ENCODE data around the gene APBB2.
"Not testable (repeated sequence)": the region's sequence is repeated elsewhere in the genome, so short reads cannot be mapped to it uniquely, and the experiment has no call there.

APBB2 gene

DNA sequence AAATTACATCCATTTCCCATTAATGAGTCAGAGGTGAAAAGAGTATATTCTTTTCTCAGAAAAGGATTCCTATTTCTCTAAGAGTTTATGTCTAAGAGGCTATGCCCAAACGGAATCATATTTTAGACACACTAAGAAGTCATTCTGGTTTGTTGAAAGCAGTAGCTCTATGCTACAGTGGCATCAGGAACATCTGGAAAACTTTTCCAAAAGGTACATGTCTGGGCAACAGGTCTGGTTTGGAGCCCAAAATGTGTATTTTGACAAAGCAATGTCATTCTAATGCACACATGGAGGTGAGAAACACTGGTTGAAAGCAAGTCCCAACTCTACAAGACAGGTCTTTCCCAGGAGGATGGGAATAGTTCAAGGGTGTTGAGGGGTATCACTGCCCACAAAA, 56.1 kb downstream of the APBB2 start:
- DNase-seq (ENCODE audit: low read depth in 3 of 3) = no peak

DNA sequence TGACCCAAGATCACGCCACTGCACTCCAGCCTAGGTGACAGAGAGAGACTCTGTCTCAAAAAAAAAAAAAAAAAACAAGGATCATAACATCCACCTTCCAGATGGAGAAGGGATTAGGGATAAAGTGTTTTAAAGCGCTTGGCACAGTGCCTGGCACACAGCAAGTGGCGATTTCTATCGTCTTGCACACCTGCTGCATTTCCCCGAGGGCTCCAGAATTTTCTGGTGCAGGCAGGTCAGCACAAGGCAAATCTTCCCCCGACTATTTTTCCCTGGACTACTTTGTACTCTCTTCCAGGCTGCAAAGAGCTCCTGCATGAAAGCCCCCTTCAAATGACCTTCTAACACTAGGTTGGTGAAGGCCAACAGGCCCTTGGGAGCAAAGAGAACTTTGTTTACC, 57.3 kb downstream of the APBB2 start:
- no peak for DNase-seq (ENCODE audit: low read depth in 3 of 3)

DNA sequence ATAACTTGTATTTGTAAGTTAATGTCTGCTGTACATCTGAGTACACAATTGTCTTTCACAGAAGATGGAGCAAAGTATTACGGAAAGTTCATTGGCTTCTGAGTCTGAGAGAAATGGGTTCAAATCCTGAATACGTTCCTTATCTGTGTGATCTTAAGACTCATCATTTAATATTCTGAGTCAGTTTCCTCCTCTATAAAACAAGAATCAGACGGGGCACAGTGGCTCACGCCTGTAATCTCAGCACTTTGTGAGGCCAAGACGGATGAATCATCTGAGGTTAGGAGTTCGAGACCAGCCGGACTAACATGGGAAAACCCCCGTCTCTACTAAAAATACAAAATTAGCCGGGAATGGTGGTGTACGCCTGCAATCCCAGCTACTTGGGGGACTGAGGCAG, 57.8 kb downstream of the APBB2 start:
- no peak for DNase-seq (ENCODE audit: low read depth in 3 of 3)

DNA sequence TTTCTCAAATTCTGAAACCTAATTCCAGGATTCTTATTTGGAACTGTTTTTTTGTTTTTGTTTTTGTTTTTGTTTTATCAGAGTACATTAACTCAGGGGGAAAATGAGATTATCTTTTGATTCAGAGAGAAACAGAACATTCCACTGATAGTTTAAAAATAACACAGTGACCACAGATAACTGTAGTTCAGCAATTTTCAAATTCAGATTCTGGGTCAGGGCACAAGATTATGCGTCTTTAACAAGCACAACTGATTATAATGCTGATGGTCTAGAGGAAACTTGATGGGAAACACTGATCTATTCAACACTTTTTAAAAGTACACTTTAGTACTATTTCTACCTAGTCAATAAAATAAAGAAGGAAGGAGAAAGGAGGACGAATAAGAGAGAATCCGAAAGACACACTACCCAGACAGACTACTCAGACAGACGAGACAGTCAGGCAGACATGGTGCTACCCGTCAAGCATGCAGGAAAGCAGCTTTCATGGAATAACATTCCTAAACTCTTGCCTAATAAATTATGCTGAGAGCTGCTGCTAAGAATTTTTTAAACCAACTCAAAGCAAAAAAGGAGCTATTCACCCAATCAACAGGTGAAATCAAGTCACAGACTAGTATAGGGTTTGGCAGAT, 59.0 kb downstream of the APBB2 start:
- no peak for DNase-seq (ENCODE audit: low read depth in 3 of 3)

DNA sequence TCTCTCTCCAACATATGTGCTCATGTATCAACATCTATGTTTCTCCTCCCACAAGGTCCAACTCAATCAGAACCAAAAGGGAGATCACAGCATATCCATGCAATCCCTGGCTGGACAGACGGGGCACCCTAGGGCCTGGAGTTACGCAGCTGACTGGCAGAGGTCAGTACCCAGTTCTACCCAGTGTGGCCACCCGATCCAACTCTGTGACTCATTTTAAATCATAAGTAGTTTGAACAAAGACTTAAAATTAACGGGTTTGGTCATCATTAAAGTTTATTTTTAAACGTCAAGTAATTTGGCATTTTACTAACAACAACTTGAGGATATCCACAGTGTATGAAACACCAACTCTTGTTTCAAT, 59.5 kb downstream of the APBB2 start:
- DNase-seq (ENCODE audit: low read depth in 3 of 3) = no peak

DNA sequence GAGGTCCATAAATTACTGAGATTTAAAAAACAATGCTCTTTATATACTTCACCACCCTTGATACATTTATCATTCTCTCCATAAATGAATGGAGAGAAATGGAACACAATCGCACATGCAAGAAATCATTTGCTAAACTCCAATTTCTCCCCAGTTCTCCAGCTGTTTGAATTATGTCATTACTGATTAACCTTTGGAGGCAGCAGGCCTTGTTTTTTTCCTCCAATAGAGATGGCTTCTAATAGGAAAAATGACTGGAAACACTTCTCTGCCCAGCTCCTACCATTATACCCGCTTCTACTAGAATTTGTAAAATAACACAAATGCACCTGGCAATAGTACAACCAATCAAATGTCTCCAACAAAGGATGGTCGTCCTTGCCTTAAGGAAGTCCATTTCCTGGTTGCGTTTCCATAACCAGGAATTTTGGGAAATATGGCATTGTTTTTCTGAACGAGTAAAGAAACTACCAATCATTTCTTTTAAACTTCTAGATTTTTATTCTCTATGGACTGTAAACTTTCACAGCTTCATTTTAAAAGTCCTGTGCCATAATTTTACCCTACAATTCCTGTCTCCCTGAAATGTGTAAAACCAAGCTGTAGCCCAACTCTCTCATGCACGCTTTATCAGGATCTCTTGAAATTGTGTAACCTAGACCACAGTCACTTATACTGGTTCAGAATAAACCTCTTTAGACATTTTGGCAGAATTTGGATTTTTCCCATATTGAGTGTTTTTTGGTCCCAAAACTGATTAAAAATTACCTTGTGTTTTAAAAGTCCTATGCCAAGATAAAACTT, 60.1 kb downstream of the APBB2 start:
- DNase-seq (ENCODE audit: low read depth in 3 of 3) = no peak

DNA sequence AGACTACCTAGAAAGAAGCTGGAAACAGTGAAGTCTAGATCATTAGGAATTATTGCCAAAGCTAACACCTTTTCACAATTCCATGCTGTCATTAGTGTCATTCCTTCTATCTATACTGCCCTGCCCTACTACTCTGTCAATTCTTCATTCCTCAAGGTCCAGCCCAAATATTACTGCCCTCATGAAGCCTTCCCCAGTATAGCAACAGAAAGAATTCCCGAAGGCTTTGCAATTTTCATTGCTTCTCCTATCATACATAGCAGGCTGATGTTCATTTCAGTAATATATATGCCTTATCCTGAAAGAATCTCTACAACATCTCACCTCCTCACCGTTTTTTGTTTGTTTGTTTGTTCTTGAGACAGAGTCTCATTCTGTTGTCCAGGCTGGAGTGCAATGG, 63.9 kb downstream of the APBB2 start:
- DNase-seq (ENCODE audit: low read depth in 3 of 3) = no peak

DNA sequence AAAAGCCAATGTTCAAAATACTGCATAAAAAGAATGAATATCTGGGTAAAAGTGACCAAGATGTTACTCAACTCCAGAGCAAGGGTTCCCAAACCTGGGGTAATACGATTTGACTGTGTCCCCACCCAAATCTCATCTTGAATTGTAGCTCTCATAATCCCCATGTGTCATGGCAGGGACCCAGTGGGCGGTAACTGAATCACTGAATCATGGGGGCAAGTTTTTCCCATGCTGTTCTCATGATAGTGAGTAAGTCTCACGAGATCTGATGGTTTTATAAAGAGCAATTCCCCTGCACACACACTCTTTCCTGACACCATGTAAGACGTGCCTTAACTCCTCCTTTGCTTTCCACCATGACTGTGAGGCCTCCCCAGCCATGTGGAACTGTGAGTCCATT, 64.8 kb downstream of the APBB2 start:
- not testable (repeated sequence) for DNase-seq (ENCODE audit: low read depth in 3 of 3)

DNA sequence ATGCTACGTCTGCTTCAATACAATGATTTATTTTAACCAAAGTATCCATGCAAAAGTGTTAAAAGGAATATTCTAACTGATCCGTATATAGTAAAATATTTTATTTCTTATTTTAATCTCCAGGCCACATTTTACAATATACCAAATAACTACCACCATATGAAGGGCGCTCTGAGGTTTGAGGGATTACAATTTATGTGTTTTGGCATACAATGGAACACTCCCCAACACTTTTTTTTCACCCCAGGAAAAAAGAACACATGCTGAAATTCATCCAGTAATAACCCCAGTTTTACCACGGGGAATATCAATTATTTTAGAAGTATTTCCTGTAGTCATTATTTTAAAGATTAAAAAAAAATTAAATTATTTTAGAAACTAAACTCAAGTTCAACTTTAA, 65.4 kb downstream of the APBB2 start:
- no peak for DNase-seq (ENCODE audit: low read depth in 3 of 3)

DNA sequence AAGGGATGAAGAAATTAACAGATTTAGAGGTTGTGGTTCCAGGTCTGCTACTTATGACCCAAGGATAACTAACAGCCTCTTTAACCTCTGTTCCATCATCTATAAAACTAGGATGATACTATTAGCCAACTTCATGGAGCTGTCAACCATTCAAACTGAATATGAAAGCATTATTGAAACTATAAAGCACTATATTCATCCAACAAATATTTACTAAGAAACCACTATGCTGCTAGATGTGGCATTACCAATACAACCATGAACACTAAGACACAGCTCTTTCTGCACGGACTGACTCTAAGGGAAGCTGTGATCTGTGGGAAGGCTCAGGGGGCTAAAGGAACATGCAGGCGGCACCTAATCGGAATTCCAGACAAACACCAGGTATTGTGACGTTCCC, 66.0 kb downstream of the APBB2 start:
- no peak for DNase-seq (ENCODE audit: low read depth in 3 of 3)

DNA sequence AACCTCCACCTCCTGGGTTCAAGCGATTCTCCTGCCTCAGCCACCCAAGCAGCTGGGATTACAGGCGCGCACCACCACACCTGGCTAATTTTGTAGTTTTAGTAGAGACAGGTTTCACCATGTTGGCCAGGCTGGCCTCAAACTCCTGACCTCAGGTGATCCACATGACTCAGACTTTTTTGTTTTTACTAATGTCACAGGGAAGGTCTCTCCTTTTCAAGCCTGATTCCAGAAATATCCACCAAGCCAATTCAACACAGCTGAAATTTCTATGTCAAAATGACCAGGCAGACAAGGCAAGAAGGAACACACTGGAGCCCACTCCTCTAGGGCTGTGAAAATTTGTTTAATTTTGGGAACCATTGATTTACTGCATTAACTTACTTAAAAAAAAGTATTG, 66.8 kb downstream of the APBB2 start:
- not testable (repeated sequence) for DNase-seq (ENCODE audit: low read depth in 3 of 3)

DNA sequence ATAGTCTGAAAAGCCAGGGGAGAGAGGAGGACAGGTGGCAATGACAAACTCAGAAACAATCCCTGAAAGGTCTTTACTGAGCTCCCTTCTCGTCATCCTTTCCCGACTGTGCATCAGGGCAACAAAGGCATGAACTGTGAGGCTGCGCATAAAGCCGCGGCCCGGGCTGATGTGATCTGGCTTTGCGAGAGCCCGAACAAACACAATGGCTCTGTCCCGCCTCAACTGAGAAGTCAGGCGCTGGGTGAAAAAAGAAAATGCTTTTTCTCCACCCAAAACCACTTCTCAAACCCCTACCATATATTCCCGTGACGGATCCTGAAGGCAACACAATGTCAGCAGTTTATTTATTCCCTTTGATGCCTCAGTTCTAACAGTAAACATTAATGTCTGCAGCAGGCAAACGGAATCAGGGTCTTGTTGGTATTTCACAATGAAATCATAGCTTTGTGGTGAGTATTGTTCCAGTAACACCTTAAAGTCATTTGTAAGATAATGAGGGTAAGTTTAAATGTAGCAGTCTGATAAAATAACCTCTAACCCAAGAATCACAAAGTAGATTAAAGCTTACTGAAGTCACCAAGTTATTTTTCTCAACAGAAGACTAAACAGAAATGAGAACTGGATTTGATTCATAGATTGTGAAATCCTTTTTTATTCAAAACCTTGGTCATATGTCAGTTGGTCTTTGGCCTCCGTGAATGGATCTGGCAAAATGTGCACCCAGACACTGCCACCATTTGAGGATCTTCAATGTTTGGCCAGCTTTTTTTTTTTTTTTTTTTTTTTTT, 67.4 kb downstream of the APBB2 start:
- DNase-seq (ENCODE audit: low read depth in 3 of 3) = no peak

DNA sequence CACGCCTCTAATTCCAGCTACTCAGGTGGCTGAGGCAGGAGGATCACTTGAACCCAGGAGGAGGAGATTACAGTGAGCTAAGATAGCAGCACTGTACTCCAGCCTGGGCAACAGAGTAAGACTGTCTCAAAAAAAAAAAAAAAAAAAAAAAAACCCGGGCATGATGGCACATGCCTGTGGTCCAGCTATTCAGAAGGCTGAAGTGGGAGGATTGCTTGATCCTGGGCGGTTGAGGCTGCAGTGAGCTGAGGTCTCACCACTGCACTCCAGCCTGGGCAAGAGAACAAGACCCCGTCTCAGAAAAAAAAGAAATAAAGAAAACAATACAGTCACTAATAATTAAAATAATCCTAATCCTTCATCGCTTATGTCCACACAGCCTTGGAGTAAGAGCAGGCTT, 68.1 kb downstream of the APBB2 start:
- DNase-seq (ENCODE audit: low read depth in 3 of 3) = no peak

DNA sequence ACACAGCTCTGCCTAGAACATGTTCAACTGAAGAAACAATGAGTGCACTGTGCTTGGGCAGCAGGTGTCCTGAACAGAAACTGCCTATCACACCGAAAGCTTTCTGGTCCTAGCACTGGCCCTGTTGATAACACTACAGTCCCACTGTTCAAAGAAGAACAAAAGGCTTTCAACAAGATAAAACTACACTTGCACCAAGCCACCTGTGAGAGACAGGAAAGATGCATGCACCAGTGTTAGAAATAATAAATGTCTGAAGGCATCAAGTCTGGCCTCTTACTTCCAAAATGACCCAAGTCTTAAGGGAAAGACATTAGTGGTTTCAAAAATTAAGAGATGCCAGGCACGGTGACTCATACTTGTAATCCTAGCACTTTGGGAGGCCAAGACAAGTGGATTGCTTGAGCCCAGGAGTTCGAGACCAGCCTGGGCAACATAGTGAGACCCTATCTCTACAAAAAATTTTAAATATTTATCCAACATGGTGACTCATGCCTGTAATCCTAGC, 68.7 kb downstream of the APBB2 start:
- DNase-seq (ENCODE audit: low read depth in 3 of 3) = no peak

DNA sequence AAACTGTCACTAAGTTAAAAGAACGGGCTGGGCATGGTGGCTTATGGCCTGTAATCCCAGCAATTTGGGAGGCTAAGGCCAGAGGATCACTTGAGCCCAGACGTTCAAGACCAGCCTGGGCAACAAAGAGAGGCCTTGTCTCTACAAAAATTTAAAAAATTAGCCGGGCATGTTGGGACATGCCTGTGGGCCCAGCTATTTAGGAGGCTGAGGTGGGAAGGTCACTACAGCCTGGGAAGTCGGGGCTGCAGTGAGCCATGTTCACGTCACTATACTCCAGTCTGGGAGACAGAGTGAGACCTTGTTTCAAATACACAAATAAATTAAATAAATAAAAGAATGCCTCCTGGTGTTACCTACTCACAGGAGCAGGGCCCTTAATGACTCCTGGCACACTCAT, 69.5 kb downstream of the APBB2 start:
- no peak for DNase-seq (ENCODE audit: low read depth in 3 of 3)

DNA sequence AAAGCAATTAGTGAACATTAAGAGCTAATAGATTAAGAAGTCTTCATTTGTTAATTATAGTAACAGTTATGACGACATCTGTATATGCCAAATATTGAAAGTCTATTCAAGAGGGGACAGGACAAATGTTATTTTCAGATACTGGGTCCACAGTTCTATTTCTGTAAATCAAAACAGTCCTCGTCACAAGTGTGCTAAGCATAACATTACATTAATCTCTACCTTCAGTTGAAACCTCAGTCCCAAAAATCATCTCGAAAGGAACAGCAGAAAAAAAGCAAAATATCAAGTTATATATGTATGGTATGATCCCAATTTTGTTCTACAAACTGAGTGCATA, 70.3 kb downstream of the APBB2 start:
- DNase-seq (ENCODE audit: low read depth in 3 of 3) = no peak

DNA sequence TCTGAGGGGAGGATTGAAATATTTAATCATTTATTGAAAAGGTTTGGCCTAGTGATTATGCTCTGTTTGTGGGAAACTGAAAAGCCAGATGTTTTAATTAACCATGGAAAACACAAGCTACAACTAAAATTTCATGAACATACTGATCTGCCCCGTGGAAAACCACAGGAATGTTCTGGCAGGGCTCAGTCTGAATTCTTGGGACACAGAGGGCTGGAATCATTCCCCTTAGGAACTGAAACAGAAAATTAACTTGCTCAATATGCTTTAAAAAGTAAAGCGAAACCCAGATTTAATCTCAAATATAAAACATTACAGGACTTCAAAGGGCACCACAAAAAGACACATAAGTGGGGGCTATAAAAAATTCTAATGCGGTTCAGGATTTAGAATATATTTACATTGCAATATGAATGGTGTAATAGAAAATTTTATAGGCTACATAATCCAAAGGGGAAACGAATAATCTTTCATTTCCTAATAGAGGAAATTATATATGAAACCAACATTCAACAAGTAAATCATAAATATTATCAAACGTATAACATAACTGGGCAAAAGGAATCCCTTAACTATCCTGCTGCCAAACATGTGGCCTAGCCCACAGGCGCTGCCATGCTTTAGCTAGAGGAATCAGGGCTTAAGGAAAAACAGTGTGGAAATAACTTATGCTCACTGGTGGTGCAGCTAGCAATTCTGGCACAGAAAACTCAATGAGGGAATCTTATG, 70.9 kb downstream of the APBB2 start:
- DNase-seq (ENCODE audit: low read depth in 3 of 3) = no peak

DNA sequence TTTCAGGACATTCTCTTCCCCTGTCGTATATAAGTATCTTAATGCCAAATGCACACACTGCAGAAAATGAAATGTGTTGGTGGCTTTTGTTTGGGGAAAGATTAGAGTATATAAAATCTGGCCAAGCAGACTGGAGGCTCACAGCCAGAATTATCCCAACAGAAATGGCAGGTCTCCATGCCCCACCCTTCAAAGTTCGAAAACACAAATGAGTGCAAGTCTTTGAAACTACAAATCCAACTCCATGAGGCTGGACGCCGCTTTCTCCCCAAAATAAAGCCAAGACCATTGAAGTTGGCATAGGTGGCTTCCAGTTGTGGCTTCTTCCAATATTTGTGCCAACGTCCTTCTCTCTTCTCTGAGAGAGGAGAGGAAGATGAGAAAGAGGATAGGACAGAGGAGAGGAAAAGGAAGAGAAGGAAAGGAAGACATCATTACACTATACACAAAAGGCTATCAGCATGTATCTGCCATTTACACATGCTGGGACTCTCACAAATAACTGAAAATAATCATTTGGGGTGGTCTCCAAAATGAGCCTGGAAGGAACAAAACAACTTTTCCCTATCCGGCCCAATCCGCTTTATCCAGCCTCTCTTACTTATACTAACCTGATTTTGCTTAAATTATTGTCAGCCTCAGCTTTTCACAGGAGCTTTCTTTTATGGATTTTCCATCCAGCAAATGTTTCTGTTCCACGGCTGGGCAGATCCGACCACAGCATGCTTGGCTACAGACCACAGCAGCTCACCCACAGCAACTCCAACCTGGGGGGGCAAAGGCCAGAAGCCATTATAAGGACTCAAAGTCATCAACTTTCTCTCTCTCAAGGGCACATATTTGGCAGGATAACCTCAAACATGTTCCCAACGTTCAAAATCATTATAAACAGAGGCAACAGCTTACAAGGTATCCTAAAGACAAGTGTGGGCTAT, 71.7 kb downstream of the APBB2 start:
- no peak for DNase-seq (ENCODE audit: low read depth in 3 of 3)

DNA sequence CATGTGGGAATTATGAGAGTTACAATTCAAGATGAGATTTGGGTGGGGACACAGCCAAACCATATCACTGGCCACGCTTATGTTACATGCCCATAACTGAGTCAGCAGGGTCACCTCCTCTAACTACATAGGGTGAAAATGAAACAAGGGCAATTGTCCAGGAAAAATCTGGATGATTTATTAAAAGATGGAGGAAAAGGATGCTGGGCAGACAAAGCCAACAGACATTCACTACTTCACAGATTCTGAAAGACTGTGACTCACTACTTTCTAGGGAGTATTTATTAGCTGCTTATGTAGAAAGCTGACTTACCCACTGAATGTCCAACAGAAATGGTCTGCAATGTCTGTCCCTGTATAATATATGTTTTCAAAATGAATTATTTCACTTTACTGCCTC, 72.4 kb downstream of the APBB2 start:
- no peak for DNase-seq (ENCODE audit: low read depth in 3 of 3)

DNA sequence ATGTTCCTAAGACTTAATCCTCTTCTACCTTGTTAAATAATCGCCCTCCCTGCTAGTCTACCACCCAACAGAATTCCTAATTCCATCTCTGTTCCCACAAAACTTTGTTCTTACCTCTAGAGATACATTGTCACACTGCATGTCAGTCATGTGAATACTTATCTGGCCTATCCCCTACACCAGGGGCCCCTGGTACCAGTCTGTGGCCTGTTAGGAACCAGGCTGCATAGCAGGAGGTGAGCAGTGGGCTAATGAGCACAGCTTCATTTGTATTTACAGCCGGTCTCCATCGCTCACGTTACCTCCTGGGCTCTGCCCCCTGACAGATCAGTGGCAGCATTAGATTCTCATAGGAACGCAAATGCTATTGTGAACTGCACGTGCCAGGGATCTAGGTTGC, 73.9 kb downstream of the APBB2 start:
- DNase-seq (ENCODE audit: low read depth in 3 of 3) = no peak

DNA sequence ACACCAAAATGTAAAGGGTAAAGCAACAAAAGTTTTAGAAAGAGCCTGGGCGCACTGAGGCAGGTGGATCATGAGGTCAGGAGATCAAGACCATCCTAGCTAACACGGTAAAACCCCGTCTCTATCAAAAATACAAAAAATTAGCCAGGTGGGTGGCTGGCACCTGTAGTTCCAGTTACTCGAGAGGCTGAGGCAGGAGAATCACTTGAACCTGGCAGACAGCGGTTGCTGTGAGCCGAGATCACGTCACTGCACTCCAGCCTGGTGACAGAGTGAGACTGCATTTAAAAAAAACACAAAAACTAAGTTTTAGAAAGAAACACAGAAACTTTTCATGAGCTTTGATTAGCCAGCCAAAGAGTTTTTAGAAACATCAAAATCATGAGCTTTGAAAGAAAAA, 76.5 kb downstream of the APBB2 start:
- no peak for DNase-seq (ENCODE audit: low read depth in 3 of 3)
